Medulla oblongata (tissue), 1 donor: Measurements from ENCODE around the gene MS4A10.
"Not testable (repeated sequence)": the region's sequence is repeated elsewhere in the genome, so short reads cannot be mapped to it uniquely, and the experiment has no call there.

Experiments
- DNase-seq: peaks from one replicate; pipeline ENCODE4 v3.0.0-alpha.2; 2015; ENCODE audit errors: extremely low spot score

The MS4A10 gene

GRCh38 chr11:60786811-60787567 is 1.9 kb downstream of the MS4A10 start:
- DNase-seq: no peak

- DNase-seq: no peak
Measured at GRCh38 chr11:60788401-60789125, 3.4 kb downstream of the MS4A10 start.

GRCh38 chr11:60790726-60791125 is 5.6 kb downstream of the MS4A10 start:
- no peak for DNase-seq

- DNase-seq: no peak
Measured at GRCh38 chr11:60791153-60791933, 6.2 kb downstream of the MS4A10 start.

- DNase-seq: no peak
Measured at GRCh38 chr11:60792521-60792920, 7.4 kb downstream of the MS4A10 start.

- no peak for DNase-seq
Measured at GRCh38 chr11:60795291-60795690, 10.2 kb downstream of the MS4A10 start.

- no peak for DNase-seq
Measured at GRCh38 chr11:60797846-60798630, 12.9 kb downstream of the MS4A10 start.

- DNase-seq: no peak
Measured at GRCh38 chr11:60798631-60799030, 13.5 kb downstream of the MS4A10 start.

- DNase-seq: no peak
Measured at GRCh38 chr11:60801194-60801593, 16.1 kb downstream of the MS4A10 start.

- no peak for DNase-seq
Measured at GRCh38 chr11:60803273-60803936, 18.3 kb downstream of the MS4A10 start.

GRCh38 chr11:60809249-60809648 is 24.1 kb downstream of the MS4A10 start:
- DNase-seq: no peak

- DNase-seq: no peak
Measured at GRCh38 chr11:60809691-60810090, 24.6 kb downstream of the MS4A10 start.

GRCh38 chr11:60810151-60810550 is 25.0 kb downstream of the MS4A10 start:
- DNase-seq: no peak

- no peak for DNase-seq
Measured at GRCh38 chr11:60810569-60810968, 25.4 kb downstream of the MS4A10 start.

GRCh38 chr11:60813324-60813723 is 28.2 kb downstream of the MS4A10 start:
- DNase-seq: no peak

GRCh38 chr11:60814112-60814511 is 29.0 kb downstream of the MS4A10 start:
- no peak for DNase-seq

- DNase-seq: no peak
Measured at GRCh38 chr11:60816590-60817157, 31.5 kb downstream of the MS4A10 start.

- DNase-seq: no peak
Measured at GRCh38 chr11:60818057-60818456, 32.9 kb downstream of the MS4A10 start.

- DNase-seq: no peak
Measured at GRCh38 chr11:60821827-60822599, 36.9 kb downstream of the MS4A10 start.

GRCh38 chr11:60823745-60824306 is 38.7 kb downstream of the MS4A10 start:
- DNase-seq: not testable (repeated sequence)
